MCF 10A (cell line): ENCODE results near the gene ZBED4. TPM values are rescaled to one million over a fixed set of nuclear protein-coding genes. Genes with fewer than 3 reads are reported as not detected.

Experiments
- BruUV-seq: library from RNA; stranded (reverse); fragments of 400-500 nt; replicated peaks from 2 replicates; lab custom pipeline; 2021; lab: Mats Ljungman, UMichigan
- CTCF ChIA-PET: fragments of 300-600 bp; sonication (Branson Sonifier 250); formaldehyde crosslinking; extraction: SDS; loops from one replicate; lab custom pipeline; 2021; ENCODE audit warnings: antibody characterized with exemption, inconsistent platforms; lab: Yijun Ruan, JAX
- POLR2A ChIA-PET: fragments of 300-600, 350-650 bp; sonication (Branson Sonifier 250); formaldehyde crosslinking; extraction: SDS; loops from one replicate; lab custom pipeline; 2020; ENCODE audit warnings: antibody characterized with exemption, inconsistent platforms; lab: Yijun Ruan, JAX
- DNase-seq: peaks from one replicate; pipeline ENCODE4 v3.0.0-alpha.2; 2018; ENCODE audit not compliant: unreplicated experiment
- H3K27ac Mint-ChIP-seq: one replicate; pipeline ENCODE4 v1.8.0; 2022; ENCODE audit warnings: mild to moderate bottlenecking, low read depth, mixed read lengths; ENCODE audit not compliant: unreplicated experiment
- H3K27me3 Mint-ChIP-seq: one replicate; pipeline ENCODE4 v1.8.0; 2022; ENCODE audit warnings: mixed read lengths; ENCODE audit not compliant: insufficient read depth, unreplicated experiment
- H3K36me3 Mint-ChIP-seq: one replicate; pipeline ENCODE4 v1.8.0; 2022; ENCODE audit warnings: mild to moderate bottlenecking, moderate library complexity, mixed read lengths; ENCODE audit not compliant: insufficient read depth, unreplicated experiment
- H3K4me1 Mint-ChIP-seq: one replicate; pipeline ENCODE4 v1.8.0; 2022; ENCODE audit warnings: mixed read lengths; ENCODE audit not compliant: insufficient read depth, unreplicated experiment
- H3K4me3 Mint-ChIP-seq: one replicate; pipeline ENCODE4 v1.8.0; 2022; ENCODE audit warnings: mild to moderate bottlenecking, moderate library complexity, mixed read lengths; ENCODE audit not compliant: unreplicated experiment
- H3K9me3 Mint-ChIP-seq: one replicate; pipeline ENCODE4 v1.8.0; 2022; ENCODE audit warnings: mixed read lengths; ENCODE audit not compliant: unreplicated experiment
- CTCF ChIP-seq: fragments of 200-600 bp; IDR thresholded peaks from one replicate; pipeline ENCODE4 v1.8.0; 2022; ENCODE audit warnings: antibody characterized with exemption, mild to moderate bottlenecking; ENCODE audit not compliant: unreplicated experiment
- intact Hi-C: fragments of 100-400 bp; cut with micrococcal nuclease; formaldehyde crosslinking; loops from 2 replicates; pipeline ENCODE4 v1.14.1; 2022
- total RNA-seq: library from RNA; stranded (reverse); gene quantifications from 2 replicates; pipeline ENCODE4 v1.2.3, GENCODE V29; 2022

The ZBED4 gene
- total RNA-seq, 1 experiment from 2014 or later = 16.4 TPM

- ChIA-PET CTCF (interaction anchor here (2.9 kb wide), 1 partner anchor 7 kb away, joined by 11 read pairs; no protein-coding TSS in a partner anchor), POLR2A (interaction anchor here (2.2 to 2.5 kb wide), 3 partner anchors 10 to 13 kb away, joined by 8 to 16 read pairs (median 12); no protein-coding TSS in a partner anchor)
- BruUV-seq = no TSS peak
- Mint-ChIP-seq H3K27me3 (no peaks in the 10 kb centered on the region), H3K36me3 (no peaks in the 10 kb centered on the region), H3K4me1 (peaks cover 9% of the 10 kb centered on the region), H3K27ac (no peak overlapping the region), H3K4me3 (no peak overlapping the region), H3K9me3 (no peaks in the 10 kb centered on the region)
- intact Hi-C loops = no loop called here
- TF ChIP-seq CTCF = no peak
- DNase-seq = no peak
Observed at GRCh38 chr22:49937758-49938564, 84.3 kb downstream of the ZBED4 start.

GRCh38 chr22:49938565-49939136, 85.0 kb downstream of the ZBED4 start:
- intact Hi-C loops = no loop called here
- BruUV-seq = no TSS peak
- TF ChIP-seq CTCF = no peak
- Mint-ChIP-seq H3K36me3 (no peaks in the 10 kb centered on the region), H3K27me3 (no peaks in the 10 kb centered on the region), H3K4me1 (peaks cover 4% of the 10 kb centered on the region), H3K4me3 (no peak overlapping the region), H3K9me3 (no peaks in the 10 kb centered on the region), H3K27ac (no peak overlapping the region)
- ChIA-PET POLR2A (interaction anchor here (2.5 kb wide), 1 partner anchor 10 kb away, joined by 8 read pairs; no protein-coding TSS in a partner anchor), CTCF (interaction anchor here (2.9 kb wide), 1 partner anchor 8 kb away, joined by 11 read pairs; no protein-coding TSS in a partner anchor)
- DNase-seq = no peak

Other genes starting within 250 kb of the ZBED4 start
- 40.7 and 48.1 TPM in 2 replicates for gene BRD1, start 26.0 kb upstream of the ZBED4 start, total RNA-seq
- gene ALG12, start 64.6 kb downstream of the ZBED4 start, total RNA-seq = 16.6 and 18.2 TPM in 2 replicates
- 70.7 and 107 TPM in 2 replicates for gene CRELD2, start 64.8 kb downstream of the ZBED4 start, total RNA-seq
- 56.3 and 73.5 TPM in 2 replicates for gene PIM3, start 106.9 kb downstream of the ZBED4 start, total RNA-seq
- not detected in 2 replicates for gene IL17REL, start 158.9 kb downstream of the ZBED4 start, total RNA-seq
- not detected in 2 replicates for gene TTLL8, start 204.5 kb downstream of the ZBED4 start, total RNA-seq
- not detected in 2 replicates for gene MLC1, start 231.6 kb downstream of the ZBED4 start, total RNA-seq
- not detected in 2 replicates for gene MOV10L1, start 236.2 kb downstream of the ZBED4 start, total RNA-seq